Midbrain (tissue), 1 donor: ENCODE data around the gene FANK1.
A peak's percentile ranks its signal among the peaks of the same experiment; 100 is the strongest.

Experiments
- DNase-seq: peaks from one replicate; lab custom pipeline; 2025; lab: John Stamatoyannopoulos, UW

Gene FANK1

GRCh38 chr10:125896088-125896934, at the start of gene FANK1:
Gene FANK1, plus strand, starts transcription at chr10:125896564. Its CDS starts 79 bp downstream, at chr10:125896643.
- peak; percentile 78 for DNase-seq

- no peak for DNase-seq
Observed at GRCh38 chr10:125846894-125847293, 49.5 kb upstream of the FANK1 start.

GRCh38 chr10:125848371-125848770, 48.0 kb upstream of the FANK1 start:
- no peak for DNase-seq

GRCh38 chr10:125848857-125849256, 47.5 kb upstream of the FANK1 start:
- DNase-seq = no peak

- no peak for DNase-seq
Observed at GRCh38 chr10:125849448-125849847, 46.9 kb upstream of the FANK1 start.

- no peak for DNase-seq
Observed at GRCh38 chr10:125850766-125851731, 45.3 kb upstream of the FANK1 start.

GRCh38 chr10:125852487-125852886, 43.9 kb upstream of the FANK1 start:
- no peak for DNase-seq

GRCh38 chr10:125857185-125857760, 39.1 kb upstream of the FANK1 start:
- no peak for DNase-seq

- no peak for DNase-seq
Observed at GRCh38 chr10:125859128-125859817, 37.1 kb upstream of the FANK1 start.

GRCh38 chr10:125865120-125865519, 31.2 kb upstream of the FANK1 start:
- no peak for DNase-seq

- no peak for DNase-seq
Observed at GRCh38 chr10:125866421-125867029, 29.8 kb upstream of the FANK1 start.

- DNase-seq = peak; percentile 37
Observed at GRCh38 chr10:125868372-125868975, 27.9 kb upstream of the FANK1 start.

GRCh38 chr10:125871338-125871737, 25.0 kb upstream of the FANK1 start:
- DNase-seq = no peak

GRCh38 chr10:125878957-125879835, 17.2 kb upstream of the FANK1 start:
- DNase-seq = no peak

- no peak for DNase-seq
Observed at GRCh38 chr10:125880719-125881118, 15.6 kb upstream of the FANK1 start.

GRCh38 chr10:125881192-125881591, 15.2 kb upstream of the FANK1 start, which contains the start of gene DHX32:
Gene DHX32, minus strand, starts transcription at chr10:125881292. Its CDS starts 468 bp downstream, at chr10:125880824.
- no peak for DNase-seq

GRCh38 chr10:125882596-125882995, 13.8 kb upstream of the FANK1 start:
- no peak for DNase-seq

GRCh38 chr10:125883211-125883610, 13.2 kb upstream of the FANK1 start:
- DNase-seq = no peak

- DNase-seq = no peak
Observed at GRCh38 chr10:125886914-125887512, 9.4 kb upstream of the FANK1 start.
